Measurements from ENCODE around the gene BAAT.

GRCh38 chr9:101359679-101360078, 25.1 kb downstream of the BAAT start:
- TF ChIP-seq RAD21 (IDR thresholded peaks at IDR 0.05; ENCODE audit: low read length) = no peak
- no peak for TF ChIP-seq CTCF (conservative IDR thresholded peaks at IDR 0.05; ENCODE audit: low read depth, low read length)
- TF ChIP-seq RCOR1 (IDR thresholded peaks at IDR 0.05; ENCODE audit: insufficient replicate concordance, low read length) = no peak
- TF ChIP-seq RFX5 (IDR thresholded peaks at IDR 0.05; ENCODE audit: low read depth, low read length) = no peak
- no peak for TF ChIP-seq POLR2A (IDR thresholded peaks at IDR 0.05; ENCODE audit: low read depth, low read length)
- TF ChIP-seq MAFK (IDR thresholded peaks at IDR 0.05; ENCODE audit: low read depth, low read length) = no peak
- no peak for TF ChIP-seq CEBPB (IDR thresholded peaks at IDR 0.05; ENCODE audit: low read depth, low read length)
- TF ChIP-seq NFE2L2 (IDR thresholded peaks at IDR 0.05; ENCODE audit: low read depth, low read length) = no peak
- TF ChIP-seq, protein P1, sequence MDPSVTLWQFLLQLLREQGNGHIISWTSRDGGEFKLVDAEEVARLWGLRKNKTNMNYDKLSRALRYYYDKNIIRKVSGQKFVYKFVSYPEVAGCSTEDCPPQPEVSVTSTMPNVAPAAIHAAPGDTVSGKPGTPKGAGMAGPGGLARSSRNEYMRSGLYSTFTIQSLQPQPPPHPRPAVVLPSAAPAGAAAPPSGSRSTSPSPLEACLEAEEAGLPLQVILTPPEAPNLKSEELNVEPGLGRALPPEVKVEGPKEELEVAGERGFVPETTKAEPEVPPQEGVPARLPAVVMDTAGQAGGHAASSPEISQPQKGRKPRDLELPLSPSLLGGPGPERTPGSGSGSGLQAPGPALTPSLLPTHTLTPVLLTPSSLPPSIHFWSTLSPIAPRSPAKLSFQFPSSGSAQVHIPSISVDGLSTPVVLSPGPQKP (IDR thresholded peaks at IDR 0.05; ENCODE audit: borderline replicate concordance, low read depth, low read length) = no peak
- no peak for TF ChIP-seq BHLHE40 (IDR thresholded peaks at IDR 0.05; ENCODE audit: low read depth, low read length)
- TF ChIP-seq SMC3 (IDR thresholded peaks at IDR 0.05; ENCODE audit: low read depth, low read length) = no peak
- TF ChIP-seq CHD1 (IDR thresholded peaks at IDR 0.05; ENCODE audit: low read depth, low read length) = no peak
- no peak for TF ChIP-seq MAZ (IDR thresholded peaks at IDR 0.05; ENCODE audit: borderline replicate concordance, low read depth, low read length)

All from IMR-90 (cell line).